Fibroblast of mammary gland (primary cell): ENCODE measurements around the gene CAPN8.

Experiments
- DNase-seq: peaks from one replicate; pipeline ENCODE4 v3.0.0-alpha.2; 2010; ENCODE audit warnings: low read depth
- H3K4me3 ChIP-seq: 2 replicates; pipeline ENCODE4 v1.5.1; 2011; ENCODE audit warnings: low read depth, mild to moderate bottlenecking, low read length, moderate library complexity; ENCODE audit not compliant: control insufficient read depth
- CTCF ChIP-seq: conservative IDR thresholded peaks from 2 replicates; pipeline ENCODE4 v1.5.1; 2011; ENCODE audit warnings: low read depth, low read length, inconsistent platforms; ENCODE audit not compliant: control insufficient read depth, insufficient read depth

Gene CAPN8

GRCh38 chr1:223538981-223539380 is 126.5 kb downstream of the CAPN8 start:
- no peak for DNase-seq
- H3K4me3 ChIP-seq = no peak overlapping the region
- TF ChIP-seq CTCF = no peak

- DNase-seq = no peak
- no peak overlapping the region for H3K4me3 ChIP-seq
- TF ChIP-seq CTCF = no peak
Observed at GRCh38 chr1:223535319-223535718, 130.2 kb downstream of the CAPN8 start.

- no peak for DNase-seq
- no peak for TF ChIP-seq CTCF
- no peak overlapping the region for H3K4me3 ChIP-seq
Observed at GRCh38 chr1:223534677-223535076, 130.8 kb downstream of the CAPN8 start.

- TF ChIP-seq CTCF = no peak
- DNase-seq = no peak
- no peak overlapping the region for H3K4me3 ChIP-seq
Observed at GRCh38 chr1:223533708-223534107, 131.8 kb downstream of the CAPN8 start.

GRCh38 chr1:223531742-223532341 is 133.7 kb downstream of the CAPN8 start:
- TF ChIP-seq CTCF = peak; percentile 83
- peak; percentile 40 for DNase-seq

GRCh38 chr1:223525957-223526356 is 139.5 kb downstream of the CAPN8 start:
- H3K4me3 ChIP-seq = no peak overlapping the region
- no peak for TF ChIP-seq CTCF
- no peak for DNase-seq

More at GRCh38 chr1:223531742-223532341, 133.7 kb downstream of the CAPN8 start:
- H3K4me3 ChIP-seq = no peak overlapping the region

- no peak for DNase-seq
- H3K4me3 ChIP-seq = no peak overlapping the region
- TF ChIP-seq CTCF = no peak
Observed at GRCh38 chr1:223525546-223525945, 140.0 kb downstream of the CAPN8 start.
